Measurements from ENCODE around the gene TLX1. TPM values are rescaled to one million over a fixed set of nuclear protein-coding genes. Genes with fewer than 3 reads are reported as not detected.

Gene TLX1
- total RNA-seq, 2 donors from 2014 or later, result not detected

DNA sequence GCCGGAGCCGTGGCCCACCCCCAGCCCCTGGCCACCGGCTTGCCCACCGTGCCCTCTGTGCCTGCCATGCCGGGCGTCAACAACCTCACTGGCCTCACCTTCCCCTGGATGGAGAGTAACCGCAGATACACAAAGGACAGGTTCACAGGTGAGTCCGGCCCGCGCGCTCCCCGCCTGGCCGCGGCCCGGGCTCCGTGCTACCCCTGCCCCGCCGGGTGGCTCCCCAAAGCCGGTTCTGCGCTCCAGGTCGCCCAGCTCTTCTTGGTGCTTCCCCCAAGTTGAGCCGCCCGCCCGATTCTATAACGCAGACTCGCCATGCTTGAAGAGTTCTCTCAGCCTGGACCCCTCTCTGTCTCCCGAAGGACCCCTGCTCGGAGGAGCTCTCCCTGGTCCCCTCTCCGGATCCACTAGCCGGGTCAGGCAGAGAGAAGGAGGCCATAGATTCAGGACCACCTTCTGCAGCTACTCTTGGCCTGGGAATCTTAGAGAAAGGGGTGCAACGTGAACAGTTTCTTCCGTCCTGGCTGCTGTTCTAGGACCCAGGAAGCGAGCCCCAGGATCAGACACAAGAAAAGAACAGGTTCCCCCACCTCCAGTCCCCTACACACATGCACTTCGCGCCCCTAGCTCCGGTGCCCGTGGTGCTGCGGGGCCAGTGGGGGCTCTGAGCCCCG lies 999 bp downstream of the TLX1 start:
- intact Hi-C loops (cut with DNase I), result no loop called here
- no peak for DNase-seq (ENCODE audit: low spot score)

DNA sequence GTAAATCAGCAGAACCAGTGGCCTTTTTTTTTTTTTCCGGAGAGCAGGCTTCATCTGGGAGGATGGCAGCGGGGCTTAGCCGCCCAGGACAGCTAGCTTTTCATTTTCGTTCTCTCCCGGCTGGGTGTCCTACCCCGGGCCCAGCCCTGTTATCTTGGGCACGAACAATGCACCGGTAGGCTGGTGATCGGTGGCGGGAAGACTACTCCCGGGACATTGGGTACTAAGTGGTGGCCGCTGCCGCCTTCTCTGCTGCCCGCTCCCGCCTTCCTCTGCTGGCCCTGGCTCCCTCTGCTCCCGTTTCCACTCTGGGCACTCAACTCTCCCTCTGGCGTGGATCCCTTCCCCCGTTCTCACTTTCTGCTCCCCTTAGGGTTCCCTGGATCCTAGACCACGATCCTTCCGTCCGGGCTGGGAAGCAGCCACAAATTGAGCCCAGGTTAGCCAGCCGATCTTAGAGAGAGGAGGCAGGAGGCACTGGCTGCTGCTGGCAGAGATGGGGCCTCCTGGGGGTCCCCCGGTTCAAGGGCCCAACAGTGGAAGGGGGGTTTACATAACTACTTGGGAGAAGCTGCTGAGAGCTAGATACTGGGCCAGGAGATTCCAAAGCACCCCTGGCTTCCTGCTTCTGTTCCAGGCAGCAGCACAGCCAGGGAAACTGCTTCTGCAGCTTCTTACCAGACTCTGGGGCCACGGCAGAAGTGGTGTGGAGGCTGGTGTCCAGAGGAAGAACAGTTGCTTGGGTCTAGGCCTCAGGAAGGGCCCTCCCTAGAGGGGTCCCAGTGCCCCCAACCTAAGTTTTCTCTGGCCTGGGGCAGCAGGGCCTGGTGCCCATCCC lies 1.8 kb downstream of the TLX1 start:
- intact Hi-C loops (cut with DNase I), result no loop called here
- DNase-seq (ENCODE audit: low spot score), result no peak

DNA sequence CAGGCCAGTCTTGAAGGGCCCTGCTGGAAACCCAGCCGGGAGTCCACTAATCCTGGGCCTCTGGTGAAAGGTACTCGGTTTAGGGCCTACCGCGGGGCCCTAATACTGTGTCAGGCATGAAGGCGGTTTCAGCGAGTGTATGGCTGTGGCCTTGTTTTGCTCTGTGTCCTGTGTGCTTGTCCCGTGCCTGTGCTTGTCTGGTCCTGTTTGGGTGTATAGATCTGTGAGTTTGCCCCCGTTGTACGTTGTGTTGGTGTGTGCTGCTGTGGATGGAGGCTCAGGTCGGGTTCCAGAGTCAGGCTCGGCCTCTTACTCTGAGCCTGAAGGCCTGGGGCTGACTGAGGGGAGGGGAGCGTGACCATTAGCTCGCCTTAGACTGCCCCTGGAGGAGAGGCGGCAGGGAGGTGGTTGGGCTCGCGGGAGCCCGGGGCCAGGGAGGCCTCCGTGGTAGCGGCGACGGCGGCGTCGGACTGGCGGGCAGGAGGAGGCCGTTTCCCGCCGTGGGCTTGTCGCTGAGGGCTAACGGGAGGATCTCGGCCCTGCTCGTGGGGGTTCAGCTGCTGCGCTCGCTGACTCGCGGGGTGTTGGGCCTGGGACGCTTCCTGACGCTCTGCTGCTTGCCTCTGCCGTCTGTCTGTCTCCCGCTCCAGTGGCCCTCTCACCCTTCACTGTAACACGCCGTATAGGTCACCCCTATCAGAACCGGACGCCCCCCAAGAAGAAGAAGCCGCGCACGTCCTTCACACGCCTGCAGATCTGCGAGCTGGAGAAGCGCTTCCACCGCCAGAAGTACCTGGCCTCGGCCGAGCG lies 2.6 kb downstream of the TLX1 start:
- intact Hi-C loops (cut with DNase I), result no loop called here
- no peak for DNase-seq (ENCODE audit: low spot score)

DNA sequence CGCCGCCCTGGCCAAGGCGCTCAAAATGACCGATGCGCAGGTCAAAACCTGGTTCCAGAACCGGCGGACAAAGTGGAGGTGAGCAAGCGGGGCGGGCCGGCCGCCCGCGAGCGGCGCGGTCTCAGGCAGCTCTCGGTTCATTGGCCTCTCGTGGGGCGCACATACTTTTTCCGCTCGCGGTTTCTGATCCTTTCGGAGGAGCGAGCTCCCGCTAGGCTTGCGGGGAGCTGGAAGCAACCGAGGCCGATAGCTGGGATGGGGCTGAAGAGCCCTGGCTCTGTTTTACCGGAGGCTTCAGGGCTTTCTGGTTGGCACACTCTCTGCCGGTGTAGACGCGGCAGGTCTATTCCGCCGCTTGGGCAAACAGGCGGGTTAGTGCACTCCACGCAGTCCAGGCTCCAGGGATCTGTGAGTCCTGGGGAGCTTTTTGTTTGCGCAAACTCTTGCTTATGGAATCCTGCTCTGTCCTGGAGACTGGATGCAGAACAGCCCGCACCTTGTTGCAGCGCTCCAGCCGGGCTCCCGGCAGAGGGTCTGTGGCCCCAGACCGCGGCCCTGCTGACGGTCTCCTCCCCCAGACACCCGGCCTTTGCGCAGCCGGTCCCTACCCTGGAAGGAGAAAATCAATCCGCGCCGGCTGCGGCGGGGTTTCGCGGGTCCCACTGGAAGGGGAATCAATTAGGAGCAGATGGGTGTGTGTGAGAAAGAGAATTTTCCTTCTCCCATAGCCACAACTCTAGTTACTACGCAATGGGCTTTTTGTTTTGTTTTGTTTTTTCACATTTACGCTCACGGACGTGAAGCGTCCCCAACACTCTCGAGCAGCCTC lies 3.4 kb downstream of the TLX1 start:
- intact Hi-C loops (cut with DNase I), result no loop called here
- no peak for DNase-seq (ENCODE audit: low spot score)

DNA sequence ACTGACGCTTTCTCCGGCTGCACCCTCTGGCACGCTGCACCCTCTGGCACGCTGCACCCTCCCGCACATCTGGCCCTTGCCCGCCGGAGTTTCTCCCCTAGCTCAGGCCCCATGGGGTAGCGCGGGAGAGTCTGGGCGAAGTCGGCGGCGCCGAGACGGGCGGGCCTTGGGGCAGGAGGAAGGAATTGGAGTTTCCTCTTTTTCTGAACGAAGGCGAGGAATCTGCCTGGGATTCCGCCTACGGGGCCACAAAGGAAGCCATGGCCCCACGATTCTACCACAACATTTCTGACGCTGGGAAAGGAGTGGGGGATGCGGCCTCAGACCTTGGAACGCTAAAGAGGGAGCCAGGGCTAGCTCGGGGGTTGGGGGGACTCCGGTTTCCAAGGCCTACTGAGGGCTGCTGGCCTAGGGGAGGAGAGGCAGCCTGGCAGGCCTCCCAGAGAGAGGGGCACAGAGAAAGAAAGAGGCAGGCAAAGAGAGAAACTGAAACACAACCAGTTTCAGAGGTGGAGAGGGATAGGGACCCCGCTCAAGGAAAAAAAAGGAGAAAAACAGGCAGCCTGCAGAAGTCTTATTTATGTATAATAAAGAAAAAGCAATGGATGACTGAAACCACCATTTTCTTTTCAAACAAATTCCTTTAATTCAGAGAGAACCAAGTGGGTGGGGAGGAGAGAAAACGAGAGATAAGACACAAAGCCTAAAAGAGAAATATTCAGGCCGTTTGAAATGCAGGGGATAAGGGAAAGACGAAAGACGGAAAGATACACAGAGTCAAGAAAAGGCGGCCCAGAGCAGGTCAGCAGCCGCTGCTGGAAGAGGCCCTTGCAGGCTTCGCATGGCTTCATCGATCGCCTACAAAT lies 4.3 kb downstream of the TLX1 start:
- DNase-seq (ENCODE audit: low spot score), result no peak
- intact Hi-C loops (cut with DNase I), result no loop called here

DNA sequence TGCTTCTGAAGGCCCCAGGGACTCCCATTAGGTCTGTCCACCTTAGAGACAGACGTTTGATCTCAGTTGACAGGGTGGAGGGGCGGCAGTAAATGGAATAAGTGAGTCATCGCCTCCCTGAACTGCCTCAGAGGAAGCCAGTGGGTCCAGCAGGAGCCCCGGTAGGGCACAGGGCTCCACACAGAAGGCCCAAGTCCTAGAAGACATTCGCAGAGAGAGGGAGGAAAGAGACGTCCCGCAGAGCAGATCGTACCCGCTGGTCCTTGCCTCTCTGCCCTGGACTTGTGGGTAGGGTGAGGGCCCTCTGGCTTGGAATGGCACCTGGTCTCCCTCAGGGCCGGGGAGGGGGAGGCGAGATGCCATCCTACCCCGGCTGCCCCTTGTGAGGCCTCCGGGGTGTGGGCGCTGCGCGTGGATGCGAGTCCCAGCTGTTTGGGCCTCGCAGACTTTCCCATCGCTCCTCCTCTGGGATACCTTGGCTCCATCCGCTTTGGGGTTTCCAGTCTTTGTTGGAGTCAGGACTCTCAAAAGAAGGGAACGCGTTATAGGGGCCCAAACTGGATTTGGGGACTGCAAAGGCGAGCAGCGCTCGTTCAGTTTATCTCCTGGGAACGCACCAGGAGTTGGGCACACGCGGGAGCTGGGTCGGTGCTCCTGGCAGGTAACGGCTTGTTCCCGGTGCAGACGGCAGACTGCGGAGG lies 5.1 kb downstream of the TLX1 start:
- no peak for DNase-seq (ENCODE audit: low spot score)
- intact Hi-C loops (cut with DNase I), result no loop called here

DNA sequence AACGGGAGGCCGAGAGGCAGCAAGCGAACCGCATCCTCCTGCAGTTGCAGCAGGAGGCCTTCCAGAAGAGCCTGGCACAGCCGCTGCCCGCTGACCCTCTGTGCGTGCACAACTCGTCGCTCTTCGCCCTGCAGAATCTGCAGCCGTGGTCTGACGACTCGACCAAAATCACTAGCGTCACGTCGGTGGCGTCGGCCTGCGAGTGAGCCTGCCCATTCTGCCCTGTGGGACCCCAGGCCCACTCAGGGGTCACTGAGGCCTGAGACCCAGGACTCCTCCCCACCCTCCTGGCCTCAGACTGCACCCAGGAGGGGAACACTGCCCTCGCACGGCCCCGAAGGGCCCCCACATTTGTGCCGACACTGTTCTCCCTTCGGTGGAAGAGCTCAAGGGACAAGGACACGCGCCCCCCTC lies 5.6 kb downstream of the TLX1 start:
- intact Hi-C loops (cut with DNase I), result no loop called here

DNA sequence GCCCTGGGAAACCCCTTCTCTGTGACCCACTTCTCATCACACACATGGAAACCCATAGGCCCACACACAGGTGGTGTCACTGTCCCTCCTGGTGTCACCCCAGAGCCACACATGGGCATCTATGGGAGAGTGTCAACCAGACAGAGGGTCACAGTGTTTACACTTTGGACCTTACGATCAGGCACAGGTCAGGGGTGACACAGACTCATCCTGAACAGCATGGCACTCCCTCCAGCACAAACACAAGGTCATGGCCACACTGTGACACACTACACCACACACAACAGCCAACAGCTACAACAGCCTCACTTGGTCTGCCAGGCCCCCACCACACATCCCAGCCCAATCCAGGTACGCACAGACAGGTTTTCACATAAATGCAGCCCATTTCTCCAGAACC lies 6.2 kb downstream of the TLX1 start:
- intact Hi-C loops (cut with DNase I), result no loop called here
- DNase-seq (ENCODE audit: low spot score), result no peak

More for the DNA sequence above, 5.6 kb downstream of the TLX1 start:
- DNase-seq (ENCODE audit: low spot score), result no peak

DNA sequence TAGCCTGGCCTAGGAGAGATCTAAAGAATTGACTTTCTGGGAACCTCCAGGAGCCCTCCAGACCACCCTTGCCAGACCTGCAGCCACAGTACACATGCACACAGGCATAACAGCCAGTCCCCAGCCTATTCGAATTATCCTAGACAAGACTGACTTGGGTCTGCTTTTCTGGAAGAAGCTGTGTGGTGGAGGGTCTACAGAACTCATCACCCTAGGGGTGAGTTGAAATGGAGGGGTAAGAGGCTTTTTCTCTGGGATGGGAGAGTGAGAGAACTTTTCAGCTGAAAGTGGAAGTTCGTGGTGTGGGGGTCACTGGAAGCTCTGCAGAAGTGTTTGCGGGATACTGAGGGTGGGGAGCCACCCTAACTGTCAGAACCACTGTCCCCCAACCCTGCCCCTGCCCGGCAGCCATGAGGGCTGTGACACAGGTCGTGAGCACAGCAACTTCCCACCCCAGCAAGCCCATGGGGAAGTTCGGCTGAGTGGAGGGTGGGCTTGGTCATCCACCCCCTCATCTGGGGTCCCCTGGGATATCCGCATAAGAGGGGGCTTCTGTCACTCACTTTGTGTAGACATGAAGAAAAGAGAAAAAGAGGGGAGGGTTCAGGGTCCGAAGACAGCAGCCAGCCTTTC lies 7.8 kb downstream of the TLX1 start:
- intact Hi-C loops (cut with DNase I), result no loop called here
- DNase-seq (ENCODE audit: low spot score), result no peak

DNA sequence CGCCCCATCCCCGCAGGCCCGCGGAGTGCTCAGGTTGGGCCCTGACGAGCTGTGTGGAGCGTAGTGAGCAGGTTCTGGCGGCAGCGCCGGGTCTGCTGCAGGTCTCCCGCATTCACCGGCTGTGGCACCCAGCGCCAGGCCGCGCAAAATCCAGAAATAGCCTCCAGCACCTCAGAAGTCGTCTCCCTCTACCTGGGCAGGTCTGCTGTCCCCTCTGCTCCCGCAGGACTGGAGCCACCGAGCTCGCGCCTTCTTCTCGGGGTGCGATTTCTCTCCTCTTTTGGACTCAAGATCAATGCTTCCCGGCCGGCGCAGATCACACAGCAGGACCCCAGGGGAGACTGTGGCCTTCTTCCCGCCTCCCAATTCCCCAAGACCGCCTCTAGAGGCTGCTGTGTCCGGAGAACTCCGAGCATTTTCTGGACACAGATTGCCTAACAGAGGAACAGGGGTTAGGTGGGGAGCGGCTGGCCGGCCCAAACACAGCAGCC lies 8.4 kb downstream of the TLX1 start:
- intact Hi-C loops (cut with DNase I), result no loop called here
- DNase-seq (ENCODE audit: low spot score), result no peak

DNA sequence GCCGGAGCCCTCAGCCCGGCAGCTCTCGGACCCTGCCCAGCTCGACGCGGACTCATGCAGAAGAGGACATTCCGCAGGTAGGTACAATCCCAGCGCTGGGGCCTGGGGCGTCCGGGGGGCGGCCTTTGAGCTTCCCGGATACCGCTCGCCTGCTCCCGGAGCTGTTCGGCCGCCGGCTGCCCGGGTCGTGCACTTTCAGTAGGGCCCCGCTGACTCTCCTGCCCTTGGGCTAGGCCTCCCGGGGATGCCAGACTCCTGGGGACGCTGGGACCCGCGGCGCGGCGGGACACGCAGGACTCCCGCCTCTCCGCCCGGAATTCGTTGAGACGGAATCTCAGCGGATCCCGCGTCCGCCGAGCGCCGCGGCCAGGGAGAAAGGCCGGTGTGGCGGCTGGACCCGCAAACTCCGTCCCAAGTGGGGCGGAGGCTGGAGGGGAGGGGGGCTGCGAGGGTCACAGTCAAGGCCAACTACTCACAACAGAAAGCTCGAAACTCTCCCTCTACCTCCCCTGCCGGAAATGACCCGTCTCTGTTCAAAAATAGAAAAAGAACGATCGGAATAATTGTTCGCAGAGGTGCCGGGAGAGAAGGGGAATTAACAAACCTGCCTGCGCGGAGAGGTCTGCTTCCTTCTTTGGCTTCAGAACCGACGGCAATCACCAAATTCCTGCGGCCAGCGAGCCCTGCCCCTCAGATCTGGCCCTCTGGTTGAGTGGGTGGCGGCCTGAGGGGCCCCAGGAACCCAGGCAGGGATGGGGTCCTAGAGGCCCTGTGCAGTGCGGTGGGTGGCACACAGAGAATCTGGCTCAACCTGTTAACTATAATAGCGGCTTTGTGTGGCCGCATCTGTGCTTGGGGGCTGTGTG lies 9.2 kb downstream of the TLX1 start:
- DNase-seq (ENCODE audit: low spot score), result no peak
- intact Hi-C loops (cut with DNase I), result loop anchor here in 1 of 2 donors (5.0 kb wide), 1 partner anchor 43 kb away; no protein-coding TSS in a partner anchor

DNA sequence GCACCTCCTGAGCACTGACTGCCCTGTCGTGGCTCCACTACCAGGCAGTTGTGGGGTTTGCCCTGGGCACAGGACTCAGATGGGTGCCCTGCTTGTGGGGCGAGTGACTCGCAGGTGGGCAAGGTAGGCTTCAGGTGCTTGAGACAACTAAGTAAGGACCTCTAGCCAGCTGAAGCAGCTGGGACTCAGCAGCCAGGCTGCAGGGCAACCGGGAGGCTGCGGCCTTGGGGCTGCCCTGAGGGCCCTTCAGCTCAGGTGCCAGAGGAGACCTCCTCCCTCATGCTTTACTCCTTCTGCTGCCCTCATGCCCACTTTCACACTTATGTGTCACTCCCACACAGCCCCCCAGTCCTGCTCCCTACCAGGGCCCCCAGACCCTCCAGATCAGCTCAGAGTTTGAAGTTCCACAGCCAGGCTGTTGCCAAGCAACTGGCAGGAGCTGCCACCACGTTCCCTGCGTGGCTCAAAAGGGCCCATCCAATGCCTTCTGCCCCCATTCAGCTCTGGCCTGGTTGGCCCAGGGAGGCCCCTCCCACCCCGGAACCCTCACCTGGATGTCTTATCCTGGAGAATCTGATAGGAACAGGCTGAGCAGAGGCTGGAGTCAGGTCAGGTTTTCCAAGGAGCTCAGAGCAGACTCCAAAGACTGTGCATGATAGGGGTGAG lies 10.0 kb downstream of the TLX1 start:
- DNase-seq (ENCODE audit: low spot score), result no peak
- intact Hi-C loops (cut with DNase I), result loop anchor here in 1 of 2 donors (5.0 kb wide), 1 partner anchor 44 kb away; no protein-coding TSS in a partner anchor

DNA sequence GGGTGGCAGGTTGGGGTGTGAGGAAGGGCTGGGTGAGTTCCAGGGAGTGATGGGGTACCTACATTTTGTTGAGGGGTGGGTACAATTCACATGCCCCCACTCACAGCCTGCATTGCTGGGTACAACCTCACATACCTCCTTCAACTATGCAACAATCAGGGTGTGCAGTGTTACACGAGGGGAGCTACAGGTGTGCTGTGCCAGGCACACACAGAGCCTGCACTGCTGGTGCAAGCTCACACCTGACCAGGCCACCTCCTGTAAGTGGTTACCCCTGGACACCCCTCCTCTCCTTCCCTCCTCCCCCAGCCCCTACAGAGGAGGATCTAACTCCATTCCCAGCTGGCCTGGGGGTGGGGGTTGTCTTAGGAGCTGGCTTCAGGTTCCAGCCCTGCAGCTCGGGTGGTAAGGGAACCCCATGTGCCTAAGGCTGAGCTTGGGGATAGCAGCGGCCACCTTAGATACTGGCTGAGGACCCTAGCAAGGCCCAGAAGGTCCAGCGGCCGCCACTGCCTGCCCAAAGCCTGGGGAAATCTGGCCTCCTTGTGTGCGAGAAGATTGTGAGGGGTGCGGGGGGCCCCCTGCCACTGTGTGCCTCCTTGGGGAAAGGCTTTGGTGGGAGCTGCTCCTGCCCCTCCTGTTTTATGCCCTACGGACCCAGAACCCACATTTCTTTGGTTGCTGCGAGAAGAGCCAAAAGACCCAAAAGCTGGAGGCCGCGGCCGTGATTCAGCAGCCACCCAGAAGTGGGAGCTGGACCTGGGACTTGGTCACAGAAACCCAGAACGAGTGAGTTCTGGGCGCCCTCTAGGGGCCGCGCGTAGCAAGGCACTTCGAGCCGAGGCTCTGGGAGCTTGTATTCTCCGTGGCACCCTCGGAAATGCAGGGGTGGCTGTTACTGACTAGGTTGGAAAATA lies 10.8 kb downstream of the TLX1 start:
- intact Hi-C loops (cut with DNase I), result loop anchor here in 1 of 2 donors (5.0 kb wide), 1 partner anchor 45 kb away; no protein-coding TSS in a partner anchor

More for the DNA sequence above, 10.8 kb downstream of the TLX1 start:
- DNase-seq (ENCODE audit: low spot score), result peak; percentile 95

Measured in posterior vena cava (tissue), 2 donors.